HG03066 (cell line): ENCODE measurements around the gene STRAP.

Source experiments
- ATAC-seq: cut with Tn5 transposase; IDR thresholded peaks from one replicate; pipeline ENCODE4 v1.9.1; 2021; ENCODE audit warnings: low read depth; ENCODE audit not compliant: unreplicated experiment

The STRAP gene, protein sequence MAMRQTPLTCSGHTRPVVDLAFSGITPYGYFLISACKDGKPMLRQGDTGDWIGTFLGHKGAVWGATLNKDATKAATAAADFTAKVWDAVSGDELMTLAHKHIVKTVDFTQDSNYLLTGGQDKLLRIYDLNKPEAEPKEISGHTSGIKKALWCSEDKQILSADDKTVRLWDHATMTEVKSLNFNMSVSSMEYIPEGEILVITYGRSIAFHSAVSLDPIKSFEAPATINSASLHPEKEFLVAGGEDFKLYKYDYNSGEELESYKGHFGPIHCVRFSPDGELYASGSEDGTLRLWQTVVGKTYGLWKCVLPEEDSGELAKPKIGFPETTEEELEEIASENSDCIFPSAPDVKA

DNA sequence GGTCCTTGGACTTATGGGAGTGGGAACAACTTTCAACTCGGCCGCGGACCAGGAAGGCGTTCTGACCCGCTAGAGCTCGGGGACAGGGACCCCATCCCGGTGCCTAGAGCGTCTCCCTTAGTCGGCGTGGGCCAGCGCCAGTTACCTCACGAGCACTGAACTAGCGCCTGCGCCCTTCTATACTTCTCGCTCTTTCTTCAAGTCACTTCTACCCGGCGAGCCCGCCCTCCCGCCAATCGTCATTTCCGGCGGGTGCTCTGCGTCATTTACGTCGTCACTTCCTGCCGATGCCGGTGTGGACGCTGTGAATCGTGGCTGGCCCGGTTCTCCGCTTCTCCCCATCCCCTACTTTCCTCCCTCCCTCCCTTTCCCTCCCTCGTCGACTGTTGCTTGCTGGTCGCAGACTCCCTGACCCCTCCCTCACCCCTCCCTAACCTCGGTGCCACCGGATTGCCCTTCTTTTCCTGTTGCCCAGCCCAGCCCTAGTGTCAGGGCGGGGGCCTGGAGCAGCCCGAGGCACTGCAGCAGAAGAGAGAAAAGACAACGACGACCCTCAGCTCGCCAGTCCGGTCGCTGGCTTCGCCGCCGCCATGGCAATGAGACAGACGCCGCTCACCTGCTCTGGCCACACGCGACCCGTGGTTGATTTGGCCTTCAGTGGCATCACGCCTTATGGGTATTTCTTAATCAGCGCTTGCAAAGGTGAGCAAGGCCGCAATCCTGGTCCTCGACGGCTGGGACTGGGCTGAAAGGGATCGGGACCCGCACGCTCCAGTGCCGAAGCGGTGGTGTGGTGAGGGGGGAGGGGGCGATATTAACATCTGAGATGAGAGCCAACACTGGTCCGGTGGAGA lies at the start of gene STRAP:
Gene STRAP, plus strand, starts transcription at position 270 of the 854 bp plus-strand sequence. Its CDS starts 321 bp downstream, at position 591.
- ATAC-seq, result peak; percentile 96

DNA sequence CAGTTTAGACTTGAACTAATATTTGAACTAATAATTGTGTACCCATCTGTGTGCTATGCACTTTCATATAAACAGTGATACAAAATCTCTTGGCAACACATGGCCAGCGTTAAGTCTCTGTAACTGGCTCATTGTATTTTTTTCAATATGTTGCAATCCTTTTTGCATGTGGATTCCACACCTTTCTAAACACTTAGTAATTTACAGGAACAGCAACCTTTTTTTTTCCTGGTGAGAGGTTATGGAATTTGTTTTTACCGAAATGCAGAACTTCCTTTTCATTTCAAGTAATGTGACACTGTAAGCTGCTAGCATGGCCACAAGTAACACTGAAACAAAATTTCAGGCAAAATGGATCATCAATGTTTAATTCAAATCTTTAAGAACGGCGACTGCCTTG lies 47.6 kb upstream of the STRAP start:
- no peak for ATAC-seq

DNA sequence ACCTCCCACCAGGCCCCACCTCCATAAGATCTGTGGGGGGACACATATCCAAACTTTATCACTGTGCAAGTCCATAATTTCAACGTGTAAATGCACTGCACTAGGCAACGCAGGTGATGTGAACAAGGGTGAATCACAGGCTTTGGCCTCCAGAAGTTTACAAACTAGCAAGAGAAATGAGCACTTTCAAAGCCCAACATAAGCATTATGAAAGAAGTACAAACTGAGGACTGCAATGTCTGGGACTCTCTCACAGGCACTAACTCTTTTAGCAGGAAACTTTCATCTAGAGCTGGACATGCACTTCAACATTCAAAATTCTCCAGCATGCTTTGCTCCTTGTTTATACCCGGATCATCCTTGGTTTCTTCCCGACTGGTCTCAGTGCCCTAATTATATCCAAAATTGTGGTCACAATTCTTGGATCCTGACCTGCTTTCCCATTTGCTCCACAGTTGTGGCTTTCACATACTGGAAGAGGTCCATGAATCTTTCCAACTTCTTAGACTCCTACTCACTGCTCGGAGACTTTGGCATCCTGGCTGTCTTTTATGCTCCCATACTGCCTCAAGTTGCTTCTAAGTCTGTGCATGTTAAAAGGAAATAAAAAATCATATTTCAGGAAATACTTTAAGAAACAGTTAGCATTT lies 44.9 kb upstream of the STRAP start:
- ATAC-seq, result no peak

DNA sequence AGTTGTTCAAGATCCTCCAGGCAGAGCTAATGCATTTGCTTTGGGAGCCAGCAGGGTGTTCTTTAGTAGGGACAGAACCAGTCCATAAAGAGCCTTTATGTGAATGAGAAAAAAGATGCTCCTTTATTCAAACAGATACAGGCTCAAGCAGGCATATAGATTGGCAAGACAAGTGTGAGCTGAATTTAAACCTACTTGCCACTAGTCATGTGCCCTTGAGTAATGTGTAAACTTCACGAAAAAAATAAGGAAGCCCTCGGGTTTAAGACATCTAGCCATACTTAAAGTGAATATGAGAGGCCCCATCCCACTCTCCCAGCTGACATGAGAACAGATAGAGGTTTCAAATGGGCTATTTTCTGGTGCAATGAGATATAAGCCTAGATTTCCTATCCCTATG lies 43.1 kb upstream of the STRAP start:
- ATAC-seq, result no peak

DNA sequence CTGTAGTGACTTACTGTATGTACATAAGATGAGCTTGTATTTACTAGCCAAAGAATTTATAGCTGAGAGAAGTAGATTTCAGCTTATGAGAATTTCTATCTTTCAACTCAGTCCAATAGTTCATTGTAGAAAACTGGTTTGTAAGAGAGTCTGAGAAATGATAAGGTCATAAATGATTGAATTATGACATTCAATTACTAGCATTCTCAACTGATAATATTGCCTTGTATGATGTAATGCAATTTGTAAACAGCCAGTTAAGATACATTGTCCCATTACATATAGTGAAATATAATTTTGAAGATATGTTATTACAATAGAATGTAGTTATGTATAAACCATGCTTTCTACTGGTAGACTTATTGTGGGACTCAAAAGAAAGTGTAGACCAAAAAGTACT lies 42.5 kb upstream of the STRAP start:
- no peak for ATAC-seq

DNA sequence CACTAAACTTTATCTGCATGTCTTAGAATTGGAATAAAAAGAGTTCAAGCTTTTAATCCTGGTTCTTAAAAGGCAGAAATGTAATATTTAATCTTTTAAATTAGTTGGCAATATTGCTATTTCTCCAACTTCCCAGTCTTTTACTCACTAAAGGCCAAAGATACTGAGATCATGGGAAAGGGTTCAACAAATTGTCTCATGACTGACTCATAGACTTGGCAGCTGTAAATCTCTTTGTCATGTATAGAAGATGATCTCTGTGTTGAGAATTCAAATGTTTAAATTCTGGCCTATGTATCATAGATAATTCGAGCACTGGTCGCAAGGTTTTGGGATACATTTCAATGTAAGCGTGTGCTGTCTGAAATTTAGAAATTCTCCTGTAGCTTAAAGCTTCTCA lies 40.1 kb upstream of the STRAP start:
- ATAC-seq, result no peak

DNA sequence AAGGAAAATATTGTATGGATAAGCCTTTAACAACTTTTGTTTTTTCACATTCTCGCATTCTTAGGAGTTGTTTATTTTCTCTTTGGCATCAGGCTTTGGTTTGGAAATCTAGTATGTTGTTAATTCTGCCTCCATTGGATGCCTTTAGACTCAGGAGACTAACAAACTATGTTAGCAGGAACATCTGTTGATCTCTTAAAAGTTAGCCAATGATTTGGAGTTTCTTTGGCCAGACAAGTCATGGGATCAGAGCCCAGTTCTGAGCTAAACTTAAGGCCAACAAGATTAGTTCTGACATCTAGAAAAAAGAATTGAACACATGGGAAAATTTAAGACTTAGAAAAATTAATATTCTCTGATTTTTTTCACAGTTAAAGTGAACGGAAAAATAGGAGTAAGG lies 35.3 kb upstream of the STRAP start:
- ATAC-seq, result no peak

DNA sequence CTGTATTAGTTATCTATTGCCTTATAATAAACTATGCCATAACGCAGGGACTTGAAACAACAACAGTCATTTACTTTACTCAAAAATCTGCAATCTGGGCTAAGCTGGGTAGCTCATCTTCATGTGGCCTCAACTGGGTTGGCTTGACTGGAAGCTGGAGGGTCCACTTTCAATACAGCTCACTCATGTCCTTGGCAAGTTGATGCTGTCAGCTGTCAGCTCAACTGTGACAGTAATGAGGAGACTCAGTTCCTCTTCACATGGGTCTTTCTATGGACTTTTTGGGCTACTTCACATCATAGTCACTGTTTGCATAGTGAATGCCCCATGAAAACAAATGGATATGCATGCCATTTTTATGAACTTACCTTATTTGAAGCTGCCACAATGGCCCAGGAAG lies 33.6 kb upstream of the STRAP start:
- no peak for ATAC-seq

DNA sequence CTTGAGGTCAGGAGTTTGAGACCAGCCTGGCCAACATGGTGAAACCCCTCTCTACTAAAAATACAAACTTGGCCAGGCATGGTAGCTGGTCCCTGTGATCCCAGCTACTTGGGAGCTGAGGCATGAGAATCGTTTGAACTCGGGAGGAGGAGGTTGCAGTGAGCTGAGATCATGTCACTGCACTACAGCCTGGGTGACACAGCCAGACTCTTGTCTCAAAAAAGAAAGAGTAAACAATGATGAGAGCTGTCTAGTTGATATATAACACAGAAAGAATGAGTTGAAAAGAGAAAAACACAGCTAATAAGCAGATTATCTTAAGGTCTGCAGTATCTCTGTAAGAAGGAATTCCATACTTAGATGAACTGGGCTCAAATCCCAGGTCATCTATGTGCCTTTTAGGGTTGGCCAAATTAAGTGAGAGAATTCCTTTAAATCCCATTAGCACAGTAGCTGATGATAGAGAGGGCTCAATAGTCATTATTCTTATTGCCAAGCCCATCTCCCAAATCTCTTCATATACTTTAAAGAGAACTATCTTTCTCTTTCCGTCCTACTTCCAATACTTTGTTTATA lies 31.1 kb upstream of the STRAP start:
- ATAC-seq, result no peak

DNA sequence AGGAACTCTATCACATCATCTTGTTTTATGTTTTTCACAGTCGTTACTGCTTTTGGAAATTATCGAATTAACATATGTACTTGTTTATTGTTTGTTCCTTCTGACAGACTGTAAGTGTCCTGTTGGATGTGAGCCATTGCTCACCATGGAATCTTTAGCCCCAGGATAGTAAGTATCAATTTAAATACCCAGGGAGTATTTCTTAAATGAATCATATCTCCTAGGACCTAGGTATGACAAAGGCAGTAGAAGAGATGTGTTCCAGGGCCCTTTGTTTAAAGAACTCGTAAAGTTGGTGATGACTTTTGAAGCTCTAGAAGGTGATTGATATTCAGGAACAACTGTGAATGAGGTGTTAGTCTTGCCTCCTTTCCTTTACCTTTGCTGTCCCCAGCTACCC lies 30.3 kb upstream of the STRAP start:
- no peak for ATAC-seq

DNA sequence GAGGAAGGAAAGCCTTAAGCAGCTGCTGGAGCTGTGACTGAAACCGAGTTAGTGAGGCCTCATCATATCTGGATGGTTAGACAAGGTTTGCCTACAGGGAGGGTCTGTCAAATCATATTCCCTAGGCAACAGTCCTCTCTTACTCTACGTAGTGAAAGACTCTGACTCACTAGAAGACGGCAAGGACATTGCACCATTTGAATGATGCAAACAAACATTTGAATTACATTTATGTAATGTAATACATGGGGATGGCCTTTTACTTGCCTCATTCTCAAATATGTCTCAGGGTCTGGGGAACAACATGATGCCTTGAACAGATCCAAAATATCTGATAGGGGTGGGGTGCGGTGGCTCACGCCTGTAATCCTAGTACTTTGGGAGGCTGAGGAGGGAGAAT lies 29.8 kb upstream of the STRAP start:
- no peak for ATAC-seq

DNA sequence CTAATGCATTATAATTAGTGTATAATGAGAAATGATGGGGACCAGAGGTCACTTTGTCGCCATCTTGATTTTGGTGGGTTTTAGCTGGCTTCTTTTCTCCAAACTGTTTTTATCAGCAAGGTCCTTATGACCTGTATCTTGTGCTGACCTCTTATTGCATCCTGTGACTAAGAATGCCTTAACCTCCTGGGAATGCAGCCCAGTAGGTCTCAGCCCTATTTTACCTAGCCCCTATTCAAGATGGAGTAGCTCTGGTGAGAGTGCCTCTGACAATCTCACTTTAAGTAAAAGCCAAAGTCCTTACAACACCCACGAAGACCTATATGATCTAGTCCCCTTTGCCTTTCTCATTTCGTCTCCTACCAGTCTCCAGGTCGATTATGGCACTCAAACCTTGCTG lies 28.3 kb upstream of the STRAP start:
- no peak for ATAC-seq

DNA sequence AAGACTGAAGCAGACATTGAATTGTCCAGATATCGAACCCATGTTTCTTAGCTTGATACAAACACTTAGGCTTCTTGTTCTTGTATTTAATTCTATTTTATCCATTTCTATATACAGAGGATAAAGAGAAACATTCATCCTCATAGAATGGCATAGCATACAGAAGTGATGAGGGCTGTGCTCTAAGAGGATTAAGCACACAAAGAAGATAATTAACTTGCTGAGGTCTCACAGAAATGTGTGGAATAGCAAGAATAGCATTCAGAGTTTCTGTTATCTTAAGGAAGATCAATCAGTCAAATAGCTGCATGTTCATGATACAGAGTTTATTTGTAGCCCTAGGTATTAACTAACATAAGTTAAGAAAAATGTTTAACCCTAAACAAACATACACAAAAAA lies 27.3 kb upstream of the STRAP start:
- no peak for ATAC-seq

DNA sequence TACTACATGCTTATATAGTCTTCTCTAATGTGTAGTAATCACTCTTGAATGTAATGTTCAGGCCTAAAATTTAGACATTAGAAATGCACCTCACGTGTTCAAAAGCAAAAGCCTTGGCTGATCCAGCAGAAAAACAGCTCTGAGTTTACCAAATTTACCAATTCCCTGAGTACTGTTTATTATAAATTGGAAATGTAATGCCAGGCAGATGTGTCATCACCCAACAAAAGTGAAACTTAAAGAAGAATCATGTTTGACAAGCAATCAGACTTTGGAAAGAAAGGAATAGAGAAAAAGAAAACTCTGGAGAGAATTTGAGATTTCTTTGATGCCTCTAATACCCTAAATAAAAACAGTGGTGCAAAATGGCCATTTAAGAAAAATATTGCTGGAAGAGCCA lies 26.5 kb upstream of the STRAP start:
- no peak for ATAC-seq

DNA sequence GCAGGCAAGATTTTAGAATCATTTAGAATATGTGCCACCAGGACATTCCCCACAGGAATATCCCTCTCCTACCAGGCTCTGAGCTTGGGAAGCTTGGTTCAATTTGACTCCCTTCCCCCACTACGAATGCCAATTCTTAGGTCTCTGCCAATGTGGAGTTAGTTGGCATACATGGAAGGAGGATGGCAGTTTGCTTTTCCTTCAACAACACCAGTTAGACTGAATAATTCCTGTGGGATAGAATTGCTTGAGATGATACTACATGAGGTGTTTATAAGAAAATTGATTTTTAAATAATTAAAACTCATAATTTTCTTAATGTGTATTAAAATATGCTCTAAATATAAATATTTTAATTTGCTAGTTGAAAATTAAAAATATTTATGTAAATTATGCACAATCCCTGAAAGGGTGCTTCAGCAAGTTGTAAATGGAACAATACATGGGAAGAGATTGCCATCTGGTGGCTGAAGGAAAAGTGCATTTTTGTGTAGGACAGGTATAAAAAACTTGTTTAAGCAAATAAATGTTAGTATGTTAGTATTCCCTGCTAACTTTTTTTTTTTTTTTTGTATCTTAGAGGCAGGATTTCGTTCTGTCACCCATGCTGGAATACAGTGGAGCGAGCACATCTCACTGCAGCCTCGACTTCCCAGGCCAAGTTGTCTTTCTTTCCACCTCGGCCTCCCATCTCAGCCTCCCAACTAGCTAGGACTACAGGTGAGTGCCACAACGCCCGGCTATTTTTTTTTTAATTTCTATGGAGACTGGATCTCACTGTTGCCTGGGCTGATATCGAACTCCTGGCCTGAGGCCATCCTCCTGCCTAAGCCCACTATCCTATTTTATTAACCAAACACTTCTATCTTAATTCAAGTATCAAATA lies 25.8 kb upstream of the STRAP start:
- peak; percentile 72 for ATAC-seq

DNA sequence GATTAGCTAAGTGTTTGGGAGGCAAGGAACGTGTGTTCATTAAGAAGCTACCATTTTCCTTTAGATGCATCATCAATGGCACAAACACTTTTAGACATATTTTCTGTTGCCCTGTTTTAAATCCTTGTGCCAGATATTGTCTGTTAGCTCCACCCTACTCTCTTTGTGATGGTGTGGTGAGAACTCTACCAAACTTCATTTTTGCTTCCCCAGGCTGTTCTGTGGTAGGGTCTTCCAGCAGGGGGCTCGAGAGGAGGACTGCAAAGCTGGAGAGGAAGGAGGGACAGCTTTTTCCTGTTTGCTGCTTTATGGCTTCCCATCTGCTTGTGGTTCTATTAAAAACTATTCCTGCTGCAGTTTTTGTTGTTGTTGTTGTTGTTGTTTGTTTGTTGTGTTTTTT lies 23.8 kb upstream of the STRAP start:
- ATAC-seq, result no peak

DNA sequence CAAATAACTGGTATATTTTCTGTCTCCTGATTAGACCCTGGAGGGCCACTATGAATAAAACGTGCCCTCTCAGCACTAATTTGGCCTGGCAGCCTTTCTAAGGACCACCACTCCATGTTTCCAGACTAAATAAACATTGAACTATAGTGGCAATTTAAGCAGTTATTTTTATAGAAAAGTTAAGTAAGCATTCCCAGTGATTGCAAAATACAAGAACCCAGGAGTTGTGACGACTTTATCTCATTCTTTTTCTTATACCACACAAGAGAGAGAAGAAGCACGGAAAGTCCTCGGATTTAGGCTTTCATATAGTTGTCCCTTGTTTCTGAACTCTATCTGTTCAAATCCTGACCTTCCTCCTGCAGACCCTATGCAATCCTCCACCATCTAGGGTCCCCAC lies 23.1 kb upstream of the STRAP start:
- no peak for ATAC-seq

DNA sequence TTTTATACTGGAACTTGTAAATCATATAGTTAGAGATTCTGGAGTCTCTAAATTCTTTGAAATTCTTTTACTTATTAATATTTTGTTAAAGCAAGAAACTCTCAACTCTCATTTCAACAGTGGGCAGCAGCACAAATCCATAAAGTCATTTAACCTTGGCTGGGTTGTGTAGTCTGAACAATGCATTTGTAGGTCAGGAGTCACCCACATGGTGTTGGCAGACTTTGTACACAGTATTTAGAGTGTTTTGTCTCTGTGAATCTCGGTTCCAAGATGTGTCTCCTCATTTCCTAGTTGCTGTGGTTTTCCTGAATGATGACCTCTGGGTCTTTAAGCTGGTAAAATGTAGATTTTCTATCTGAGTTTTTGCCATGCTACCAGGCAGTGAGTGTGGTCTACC lies 20.8 kb upstream of the STRAP start:
- ATAC-seq, result no peak

DNA sequence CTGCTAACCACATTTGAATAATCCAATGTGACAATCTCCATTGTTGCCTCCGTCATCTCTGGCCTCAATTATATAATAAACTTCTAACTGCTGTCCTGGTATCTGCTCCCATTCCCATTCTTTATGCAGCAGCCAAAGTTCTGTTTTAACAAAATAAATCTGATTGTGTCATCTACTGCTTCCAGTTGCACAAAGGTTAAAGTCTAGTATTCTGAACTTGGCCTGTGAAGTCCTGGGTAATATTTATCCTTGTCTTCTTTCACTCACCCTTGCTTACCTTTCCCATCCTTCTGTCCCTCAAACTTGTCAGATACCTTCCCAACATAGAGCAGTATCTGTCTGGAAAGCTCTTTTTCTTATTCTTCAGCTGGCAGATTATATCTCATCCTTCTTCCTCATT lies 19.3 kb upstream of the STRAP start:
- no peak for ATAC-seq

DNA sequence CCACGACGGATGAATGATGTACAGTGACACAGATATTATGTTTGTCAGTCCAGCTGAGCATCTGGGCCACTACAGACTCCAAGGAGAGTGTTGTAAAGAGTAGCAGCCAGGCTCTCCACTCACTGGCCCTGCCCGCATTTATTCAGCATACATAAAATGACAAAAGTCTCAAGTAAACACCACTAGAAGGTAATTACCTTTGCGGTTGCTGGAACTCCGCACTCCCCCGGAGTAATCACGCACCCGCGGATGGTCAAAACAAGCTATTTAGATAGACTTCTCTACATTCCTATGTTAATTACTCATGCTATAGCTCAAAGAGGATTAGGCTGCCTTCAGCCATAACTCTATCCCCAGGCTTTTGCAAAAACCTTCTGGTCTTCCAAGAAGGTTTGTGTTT lies 18.8 kb upstream of the STRAP start:
- no peak for ATAC-seq
